ENCODE results near the gene EIF4E2.

Gene EIF4E2

GRCh38 chr2:232537079-232537478 is 13.4 kb upstream of the EIF4E2 start:
- no peak for DNase-seq (ENCODE audit: extremely low read depth in 1 of 2, low read depth in 1 of 2)

GRCh38 chr2:232537499-232537898 is 13.0 kb upstream of the EIF4E2 start:
- no peak for DNase-seq (ENCODE audit: extremely low read depth in 1 of 2, low read depth in 1 of 2)

GRCh38 chr2:232538671-232539070 is 11.8 kb upstream of the EIF4E2 start:
- no peak for DNase-seq (ENCODE audit: extremely low read depth in 1 of 2, low read depth in 1 of 2)

GRCh38 chr2:232539298-232540231 is 10.9 kb upstream of the EIF4E2 start, which contains the start of gene CHRNG:
Gene CHRNG (plus strand): TSS chr2:232539692. CDS start chr2:232539748, 56 bp downstream.
- DNase-seq (ENCODE audit: extremely low read depth in 1 of 2, low read depth in 1 of 2) = no peak

GRCh38 chr2:232540441-232541041 is 9.9 kb upstream of the EIF4E2 start:
- DNase-seq (ENCODE audit: extremely low read depth in 1 of 2, low read depth in 1 of 2) = no peak

GRCh38 chr2:232541195-232541960 is 9.1 kb upstream of the EIF4E2 start:
- no peak for DNase-seq (ENCODE audit: extremely low read depth in 1 of 2, low read depth in 1 of 2)

GRCh38 chr2:232541961-232542714 is 8.4 kb upstream of the EIF4E2 start:
- DNase-seq (ENCODE audit: extremely low read depth in 1 of 2, low read depth in 1 of 2) = no peak

GRCh38 chr2:232542715-232543467 is 7.6 kb upstream of the EIF4E2 start:
- DNase-seq (ENCODE audit: extremely low read depth in 1 of 2, low read depth in 1 of 2) = no peak

GRCh38 chr2:232543491-232543890 is 7.0 kb upstream of the EIF4E2 start:
- DNase-seq (ENCODE audit: extremely low read depth in 1 of 2, low read depth in 1 of 2) = no peak

GRCh38 chr2:232543928-232544631 is 6.4 kb upstream of the EIF4E2 start:
- no peak for DNase-seq (ENCODE audit: extremely low read depth in 1 of 2, low read depth in 1 of 2)

- no peak for DNase-seq (ENCODE audit: extremely low read depth in 1 of 2, low read depth in 1 of 2)
Observed at GRCh38 chr2:232544674-232545073, 5.8 kb upstream of the EIF4E2 start.

GRCh38 chr2:232545511-232546375 is 4.7 kb upstream of the EIF4E2 start:
- DNase-seq (ENCODE audit: extremely low read depth in 1 of 2, low read depth in 1 of 2) = no peak

GRCh38 chr2:232547991-232548390 is 2.5 kb upstream of the EIF4E2 start:
- DNase-seq (ENCODE audit: extremely low read depth in 1 of 2, low read depth in 1 of 2) = no peak

GRCh38 chr2:232549655-232550353 is 685 bp upstream of the EIF4E2 start:
- DNase-seq (ENCODE audit: extremely low read depth in 1 of 2, low read depth in 1 of 2) = no peak

GRCh38 chr2:232551250-232551638 is 755 bp downstream of the EIF4E2 start:
- DNase-seq (ENCODE audit: extremely low read depth in 1 of 2, low read depth in 1 of 2) = no peak

GRCh38 chr2:232551776-232552175 is 1.3 kb downstream of the EIF4E2 start:
- no peak for DNase-seq (ENCODE audit: extremely low read depth in 1 of 2, low read depth in 1 of 2)

GRCh38 chr2:232556426-232556825 is 5.9 kb downstream of the EIF4E2 start:
- no peak for DNase-seq (ENCODE audit: extremely low read depth in 1 of 2, low read depth in 1 of 2)
